Superior temporal gyrus (tissue), 1 donor: ENCODE measurements around the gene NECTIN3.

Source experiments
- DNase-seq: peaks from one replicate; pipeline ENCODE4 v3.0.0-alpha.2; 2016; ENCODE audit errors: extremely low spot score

NECTIN3 gene

DNA sequence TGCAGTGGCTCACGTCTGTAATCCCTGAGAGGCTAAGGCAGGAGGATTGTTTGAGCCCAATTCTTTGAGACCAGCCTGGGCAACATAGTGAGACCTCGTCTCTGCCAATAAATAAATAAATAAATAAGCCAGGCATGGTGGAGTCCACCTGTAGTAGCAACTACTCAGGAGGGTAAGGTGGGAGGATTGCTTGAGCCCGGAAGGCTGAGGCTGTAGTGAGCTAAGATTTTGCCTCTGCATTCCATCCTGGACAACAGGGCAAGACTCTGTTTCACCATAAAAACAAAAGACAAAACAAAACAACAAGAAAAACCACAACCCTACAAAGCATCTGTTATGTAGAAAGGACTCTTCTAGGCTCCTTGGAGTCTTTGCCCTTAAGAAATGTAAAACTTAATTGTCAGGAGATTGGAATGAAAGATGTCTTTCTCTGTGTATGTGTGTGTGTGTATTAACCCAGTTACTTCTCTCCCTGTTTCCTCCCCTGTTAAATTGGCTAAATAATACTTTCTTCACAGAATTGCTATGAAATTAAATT, 9.5 kb downstream of the NECTIN3 start:
- DNase-seq: no peak

DNA sequence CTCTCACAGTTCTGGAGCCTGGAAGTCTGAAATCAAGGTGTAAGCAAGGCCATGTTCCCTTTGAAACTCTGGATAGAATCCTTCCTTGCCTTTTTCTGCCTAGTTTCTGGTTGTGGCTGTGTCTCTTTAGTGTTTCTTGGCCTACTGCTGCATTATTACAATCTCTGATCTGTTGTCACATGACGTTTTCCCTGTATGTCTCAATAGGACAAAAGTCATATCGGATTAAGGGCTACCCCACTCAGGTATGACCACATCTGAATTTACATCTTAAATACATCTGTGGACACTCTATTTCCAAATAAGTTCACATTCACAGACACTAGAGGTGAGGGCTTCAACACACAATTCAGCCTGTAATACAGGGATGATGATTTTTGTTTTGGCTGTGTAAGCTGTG, 13.3 kb downstream of the NECTIN3 start:
- no peak for DNase-seq

DNA sequence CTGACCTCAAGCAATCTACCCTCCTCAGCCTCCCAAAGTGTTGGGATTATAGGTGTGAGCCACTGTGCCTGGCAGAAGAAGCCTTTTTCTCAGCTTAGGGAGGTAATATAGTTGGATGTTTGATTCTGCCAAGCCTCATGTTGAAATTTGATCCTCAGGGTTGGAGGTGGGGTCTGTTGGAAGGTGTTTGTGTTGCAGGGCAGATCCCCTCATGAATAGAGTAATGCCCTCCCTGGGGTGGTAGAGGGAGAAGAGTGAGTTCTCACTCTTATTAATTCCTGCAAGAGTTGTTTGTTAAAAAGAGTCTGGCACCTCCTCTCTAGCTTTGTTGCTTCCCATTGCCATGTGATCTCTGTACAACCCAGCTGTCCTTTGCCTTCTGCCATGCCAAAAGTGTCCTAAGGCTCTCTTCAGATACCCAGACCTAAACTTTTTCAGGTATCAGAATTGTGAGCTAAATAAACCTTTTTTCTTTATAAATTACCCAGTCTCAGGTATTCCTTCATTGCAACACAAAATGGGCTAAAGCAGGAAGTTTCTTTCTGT, 16.4 kb downstream of the NECTIN3 start:
- no peak for DNase-seq

DNA sequence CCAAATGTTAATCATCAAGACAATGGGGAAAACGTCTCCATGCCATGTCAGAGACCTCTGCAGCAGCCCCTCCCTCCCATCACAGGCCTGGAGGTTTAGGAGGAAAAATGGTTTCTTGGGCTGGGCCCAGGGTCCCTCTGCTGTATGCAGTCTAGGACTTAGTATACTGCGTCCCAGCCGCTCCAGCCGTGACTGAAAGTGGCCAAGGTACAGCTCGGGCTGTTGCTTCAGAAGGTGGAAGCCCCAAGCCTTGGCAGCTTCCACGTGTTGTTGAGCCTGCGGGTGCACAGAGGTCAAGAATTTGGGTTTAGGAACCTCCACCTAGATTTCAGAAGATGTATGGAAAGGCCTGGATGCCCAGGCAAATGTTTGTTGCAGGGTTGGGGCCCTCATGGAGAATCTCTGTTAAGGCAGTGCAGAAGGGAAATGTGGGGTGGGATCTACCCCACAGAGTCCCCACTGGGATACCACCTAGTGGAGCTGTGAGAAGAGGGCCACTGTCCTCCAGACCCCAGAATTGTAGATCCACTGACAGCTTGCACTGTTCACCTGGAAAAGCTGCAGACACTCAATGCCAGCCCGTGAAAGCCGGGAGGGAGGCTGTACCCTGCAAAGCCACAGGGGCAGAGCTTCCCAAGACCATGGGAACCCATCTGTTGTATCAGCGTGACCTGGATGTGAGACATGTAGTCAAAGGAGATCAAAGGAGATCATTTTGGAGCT, 25.0 kb downstream of the NECTIN3 start:
- DNase-seq: no peak

DNA sequence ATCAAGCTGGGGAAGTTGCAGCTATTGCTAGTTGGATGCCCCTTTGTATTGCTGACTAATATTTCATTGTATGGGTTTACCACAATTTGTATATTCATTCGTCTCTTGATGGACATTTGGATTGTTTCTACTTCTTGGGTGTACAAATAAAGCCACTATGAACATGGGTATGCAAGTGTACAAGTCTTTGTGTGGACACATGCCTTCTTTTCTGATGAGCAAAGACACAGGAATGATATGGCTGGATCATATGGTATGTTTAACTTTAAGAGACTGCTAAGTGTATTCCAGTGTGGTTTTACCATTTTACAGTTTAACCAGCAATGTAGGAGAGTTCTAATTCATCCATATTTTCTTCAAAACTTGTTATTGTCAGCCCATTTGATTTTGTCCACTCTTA, 32.2 kb downstream of the NECTIN3 start:
- no peak for DNase-seq

DNA sequence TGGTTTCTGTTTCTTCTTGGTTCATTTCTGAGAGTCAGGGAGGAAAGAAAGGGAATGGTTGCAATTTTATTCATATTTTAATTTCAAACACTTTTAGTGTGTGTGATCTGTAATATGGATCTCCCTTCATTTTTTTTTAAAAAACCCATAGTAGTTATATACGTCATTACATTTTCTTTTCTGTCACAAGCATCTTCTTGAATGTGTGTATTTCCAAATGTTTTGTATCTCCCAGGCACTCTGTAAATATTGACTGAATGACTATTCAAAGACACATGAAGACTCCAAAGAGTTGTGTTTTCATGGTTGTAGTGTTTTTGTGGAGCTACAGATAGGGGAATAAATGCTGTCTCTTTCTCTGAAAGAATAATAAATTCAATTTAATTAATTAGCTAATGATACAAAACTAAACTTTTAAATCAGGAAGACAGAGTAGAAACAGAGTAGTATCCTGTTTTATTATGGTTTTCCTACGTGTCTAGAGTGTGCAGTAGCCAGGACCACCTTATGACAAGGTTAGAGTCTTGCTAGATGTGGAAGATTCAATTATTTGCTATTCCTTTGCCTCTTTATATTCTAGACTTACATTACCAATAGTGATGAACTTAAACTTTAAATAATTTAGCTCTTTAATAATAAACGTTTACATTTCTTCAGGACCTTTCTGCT, 35.5 kb downstream of the NECTIN3 start:
- no peak for DNase-seq

DNA sequence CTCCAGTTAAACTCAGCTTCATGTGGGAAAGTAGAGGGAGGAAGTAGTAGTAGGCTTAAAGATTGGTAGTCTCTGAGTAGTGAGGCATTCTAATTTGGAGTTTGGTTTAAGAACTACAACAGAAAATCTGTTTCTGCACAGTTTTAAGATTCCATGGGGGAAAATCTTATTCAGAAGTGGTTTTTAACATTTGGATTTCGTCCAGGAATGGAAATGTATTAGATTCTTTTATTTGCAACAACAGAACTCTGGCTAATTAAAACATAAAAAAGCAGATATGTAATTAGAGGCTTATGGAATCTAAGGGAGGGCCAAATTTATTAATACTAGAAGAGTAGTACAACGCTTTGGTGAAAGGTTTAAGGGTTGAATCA, 36.0 kb downstream of the NECTIN3 start:
- DNase-seq: no peak

DNA sequence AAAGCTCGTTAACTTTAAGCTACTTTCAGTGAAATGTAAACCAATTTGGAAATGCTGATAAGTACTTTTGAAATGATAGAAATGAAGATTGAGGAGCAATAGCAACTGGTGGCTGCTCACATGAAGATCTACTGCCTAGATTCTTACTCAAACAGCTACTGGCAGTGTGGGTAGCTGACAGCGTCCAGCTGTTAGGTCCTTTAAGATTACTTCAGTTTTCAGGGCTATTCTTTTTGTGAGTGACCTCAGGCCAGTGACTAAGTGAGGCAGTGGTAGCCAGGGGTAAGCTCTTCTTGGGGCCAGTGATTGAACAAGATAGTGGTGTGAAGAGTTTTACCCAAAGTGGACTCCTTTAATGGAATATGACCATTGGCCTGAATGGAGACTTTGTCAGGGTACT, 41.3 kb downstream of the NECTIN3 start:
- DNase-seq: no peak

DNA sequence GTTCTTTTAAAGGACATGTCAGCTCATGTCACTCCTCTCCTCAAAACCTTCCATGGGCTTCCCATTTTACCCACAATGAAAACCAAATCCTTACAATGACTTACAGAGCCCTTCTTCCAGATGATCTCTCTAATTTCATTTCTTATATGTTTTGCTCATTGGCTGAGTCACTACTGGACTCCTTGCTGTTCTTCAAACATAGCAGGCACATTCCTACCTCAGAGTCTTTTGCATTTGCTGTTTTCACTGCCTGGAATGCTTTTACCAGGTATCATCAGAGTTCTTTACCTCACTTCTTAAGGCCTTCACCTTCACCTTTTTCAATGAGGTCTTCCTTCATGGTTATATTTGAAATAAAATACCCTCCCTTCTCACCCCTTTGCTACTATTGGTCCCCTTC, 57.3 kb downstream of the NECTIN3 start:
- DNase-seq: no peak

DNA sequence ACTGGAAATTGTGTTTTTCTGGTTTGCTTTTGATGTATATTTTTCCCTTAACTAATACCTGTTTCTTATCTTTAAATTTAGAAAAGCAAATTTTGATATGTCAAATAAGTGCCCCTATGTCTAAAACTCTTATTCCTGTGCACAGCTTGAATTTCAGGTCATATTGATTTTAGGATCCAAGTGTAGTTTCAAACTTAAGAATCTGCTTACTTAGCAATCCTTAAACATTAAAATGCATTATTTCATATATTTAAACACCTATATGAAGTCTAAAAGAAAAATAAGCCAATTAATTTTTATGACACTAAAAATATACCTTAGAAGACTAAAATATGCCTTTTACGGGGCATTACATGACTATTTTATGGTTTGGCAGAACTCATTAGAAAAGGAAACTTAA, 59.2 kb downstream of the NECTIN3 start:
- DNase-seq: no peak

DNA sequence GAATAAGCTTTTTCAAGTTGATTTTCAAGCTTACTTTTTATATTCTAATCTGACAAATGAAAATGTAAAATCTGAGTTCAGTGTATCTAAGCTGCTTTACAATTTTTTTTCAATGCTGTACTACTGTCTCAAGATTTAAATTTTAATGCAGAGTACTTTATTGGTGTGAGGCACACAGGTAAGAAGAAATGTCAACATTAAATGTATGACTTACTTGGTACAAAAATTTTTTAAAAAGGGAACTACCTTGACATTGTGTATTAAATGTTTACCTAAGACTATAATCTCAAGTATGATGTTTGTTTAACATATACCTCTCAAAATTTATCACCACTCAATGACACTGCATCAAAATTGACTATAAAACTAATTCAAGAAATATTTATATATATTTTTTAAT, 62.7 kb downstream of the NECTIN3 start:
- DNase-seq: no peak

DNA sequence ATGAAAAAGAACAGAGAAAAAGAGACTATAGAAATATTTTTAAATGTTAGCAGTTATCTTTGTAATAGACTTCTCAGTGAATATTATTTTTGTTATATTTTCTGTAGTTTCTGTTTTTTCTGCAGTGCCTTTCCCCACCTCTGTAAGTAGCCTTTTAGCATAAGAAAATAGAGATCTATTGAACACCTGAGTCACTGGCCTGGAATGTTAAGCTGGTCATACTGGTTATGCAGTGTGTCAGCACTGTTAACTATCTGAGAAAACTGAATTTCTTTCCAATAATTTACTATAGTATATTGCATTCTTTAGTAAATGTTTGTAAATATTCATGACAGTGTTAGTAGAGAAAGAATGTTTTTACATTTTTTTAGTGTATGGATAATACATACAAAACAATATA, 79.8 kb downstream of the NECTIN3 start:
- no peak for DNase-seq

DNA sequence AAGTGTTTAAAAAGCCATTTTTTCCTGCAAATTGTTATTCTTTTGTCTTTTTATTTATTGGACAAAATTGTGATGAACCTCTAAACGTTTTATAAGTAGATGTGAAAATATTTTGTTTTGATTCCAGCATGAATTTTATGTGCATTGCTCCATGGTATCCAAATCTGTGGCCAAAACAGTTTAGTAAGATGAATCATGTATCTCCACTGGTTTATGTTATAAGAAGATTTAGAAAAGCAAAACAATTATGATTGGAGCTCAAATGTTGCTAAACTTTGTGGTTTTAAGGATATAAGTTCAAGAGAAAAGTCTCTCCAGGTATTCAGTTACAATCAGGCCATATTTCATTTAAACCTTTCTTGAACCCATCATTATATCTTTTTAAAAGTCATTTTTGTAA, 80.9 kb downstream of the NECTIN3 start:
- DNase-seq: no peak

DNA sequence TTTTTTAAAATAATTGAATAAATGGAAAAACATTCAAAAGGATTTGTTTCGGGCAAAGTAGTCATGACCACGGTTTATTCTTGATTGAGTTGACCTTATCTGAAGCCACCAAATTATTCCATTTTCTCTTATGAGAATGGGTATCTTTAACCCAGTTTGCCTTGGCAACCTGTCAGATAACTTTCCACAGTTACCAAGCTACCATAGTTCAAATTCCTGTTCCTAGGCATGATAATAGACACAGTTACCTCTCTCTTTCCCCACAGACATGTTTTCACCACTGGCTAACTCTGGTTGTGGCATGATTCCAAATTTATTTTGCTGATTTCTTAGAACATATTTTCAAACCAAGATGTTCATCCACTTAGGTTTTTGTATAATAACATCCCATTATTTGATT, 84.9 kb downstream of the NECTIN3 start:
- DNase-seq: no peak

DNA sequence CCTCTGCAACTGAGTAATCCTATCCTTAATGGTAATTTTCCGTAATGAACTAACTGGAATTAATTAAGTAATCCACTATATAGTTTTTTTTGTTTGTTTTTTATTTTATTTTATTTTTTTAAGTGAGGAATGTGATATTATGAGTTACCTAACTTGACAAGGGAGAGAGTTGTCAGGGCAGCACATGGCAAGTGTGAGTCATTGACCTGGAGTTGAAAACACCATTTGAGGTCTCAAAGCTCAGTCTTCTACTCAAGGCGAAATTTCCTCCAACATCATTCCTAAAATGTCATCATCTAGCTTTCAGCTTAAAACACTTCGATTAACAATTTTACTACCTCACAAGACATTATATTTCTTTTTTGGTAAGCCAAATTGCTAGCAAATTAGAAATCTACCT, 87.8 kb downstream of the NECTIN3 start:
- no peak for DNase-seq

DNA sequence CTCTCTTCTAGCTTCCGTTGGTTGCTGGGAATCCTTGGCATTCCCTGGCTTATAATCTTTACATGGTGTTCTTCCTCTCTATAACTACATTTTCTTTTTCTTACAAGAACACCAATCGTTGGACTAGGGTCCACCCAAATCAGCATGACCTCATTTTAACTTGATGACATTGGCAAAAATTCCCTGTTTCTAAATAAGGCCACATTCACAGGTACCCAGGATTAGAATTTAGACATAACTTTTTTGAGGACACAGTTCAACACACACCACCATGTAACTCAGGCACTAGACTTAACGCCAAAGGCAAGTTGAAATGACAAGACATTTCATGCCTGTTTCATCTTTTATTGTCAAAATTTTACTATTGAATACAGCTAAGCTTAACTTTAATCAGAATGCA, 93.0 kb downstream of the NECTIN3 start:
- DNase-seq: no peak

DNA sequence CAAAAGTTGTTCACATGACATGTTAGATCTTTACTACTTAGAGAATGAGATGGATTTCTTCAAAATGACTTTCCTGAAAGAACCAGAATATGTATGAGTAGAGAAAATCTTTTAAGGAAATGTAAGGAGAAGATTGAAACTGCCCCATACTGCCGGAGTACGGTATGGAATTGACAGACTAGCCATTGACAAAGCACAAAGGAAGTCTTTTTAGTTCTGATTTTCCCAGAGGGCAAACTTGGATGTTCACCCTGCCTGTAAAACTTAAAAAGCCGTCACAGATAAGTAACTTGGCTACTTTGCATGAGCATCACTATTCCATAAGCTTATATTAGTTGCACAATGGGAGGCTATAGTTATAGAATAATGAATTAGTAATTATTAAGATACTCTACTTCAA, 93.8 kb downstream of the NECTIN3 start:
- DNase-seq: no peak

DNA sequence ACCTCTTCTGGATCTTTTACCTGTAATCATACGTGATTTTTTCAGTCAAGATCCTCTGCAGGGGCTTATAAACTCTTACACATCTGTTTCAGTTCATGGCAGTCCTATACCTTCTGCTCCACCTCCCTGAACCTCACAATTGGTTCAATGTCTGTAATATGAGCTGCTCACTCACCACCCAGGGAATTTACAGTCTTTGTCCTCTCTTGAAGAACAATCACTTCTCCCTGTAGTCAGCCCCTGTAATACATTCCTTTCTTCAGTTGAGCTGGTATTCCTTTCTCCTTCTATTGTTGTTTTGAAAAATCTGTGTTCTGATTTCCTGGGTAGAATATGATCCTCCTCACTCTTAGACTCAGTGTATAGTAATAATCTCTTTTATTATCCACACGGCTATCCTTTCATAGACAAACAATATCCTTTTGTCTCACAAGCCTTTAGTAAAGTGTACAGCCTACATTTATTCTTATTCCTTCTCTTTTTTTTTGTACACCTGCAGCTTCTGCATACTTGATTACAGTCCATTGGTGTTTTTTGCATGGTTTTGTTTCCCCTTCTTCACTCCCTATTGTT, 101.8 kb downstream of the NECTIN3 start:
- no peak for DNase-seq

DNA sequence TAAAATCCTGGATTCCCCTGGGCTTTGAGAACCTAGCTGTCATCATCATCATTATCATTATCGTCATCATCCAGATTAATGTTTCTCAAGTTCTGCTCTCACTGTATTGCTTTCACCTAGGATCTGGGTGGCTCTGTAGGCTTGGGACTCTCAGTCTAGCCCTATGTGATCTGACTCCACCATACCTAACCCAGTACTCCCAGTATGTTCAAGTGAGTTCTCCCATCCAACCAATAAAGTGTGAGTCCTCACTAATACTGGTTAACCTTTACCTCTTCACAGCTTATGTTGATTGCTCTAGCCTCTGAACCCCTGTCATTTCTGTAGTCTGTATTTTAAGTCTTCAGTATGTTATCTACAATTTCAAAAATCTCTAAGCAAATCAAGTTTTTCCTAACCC, 102.3 kb downstream of the NECTIN3 start:
- no peak for DNase-seq

DNA sequence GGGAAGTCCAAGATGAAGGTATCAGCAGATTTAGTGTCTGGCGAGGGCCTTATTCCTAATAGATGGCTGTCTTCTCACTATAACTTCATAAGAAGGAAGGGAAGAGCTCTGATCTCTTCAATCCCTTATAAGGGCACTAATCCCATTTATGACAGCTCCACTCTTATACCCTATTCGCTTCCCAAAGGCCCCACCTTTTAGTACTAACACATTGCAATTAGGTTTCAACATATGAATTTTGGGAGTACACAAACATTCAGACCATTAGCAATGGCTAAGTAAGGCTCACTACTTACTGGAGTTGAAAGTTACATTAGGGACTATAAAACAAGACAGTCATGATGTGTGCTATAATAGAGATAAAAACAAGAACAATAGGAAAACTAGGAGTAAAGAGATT, 118.9 kb downstream of the NECTIN3 start:
- no peak for DNase-seq

DNA sequence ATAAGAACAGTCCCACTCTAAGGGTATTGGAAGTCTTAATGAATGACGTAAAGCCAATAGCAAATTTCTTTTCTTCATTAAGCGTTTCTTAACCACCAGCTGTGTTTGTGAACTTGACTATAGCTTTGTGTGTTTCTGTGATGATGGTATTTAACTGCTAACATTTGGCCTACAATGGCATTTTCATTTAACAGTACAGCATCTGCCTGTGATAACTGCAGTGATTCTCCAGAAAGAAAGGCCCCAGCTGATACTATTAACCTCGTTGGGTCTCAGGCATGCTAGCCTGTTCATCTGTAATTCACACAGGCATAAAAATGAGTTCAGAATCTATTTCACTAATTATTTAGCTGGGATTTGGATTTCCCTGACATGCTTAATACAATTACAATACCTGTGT, 121.9 kb downstream of the NECTIN3 start:
- DNase-seq: no peak

DNA sequence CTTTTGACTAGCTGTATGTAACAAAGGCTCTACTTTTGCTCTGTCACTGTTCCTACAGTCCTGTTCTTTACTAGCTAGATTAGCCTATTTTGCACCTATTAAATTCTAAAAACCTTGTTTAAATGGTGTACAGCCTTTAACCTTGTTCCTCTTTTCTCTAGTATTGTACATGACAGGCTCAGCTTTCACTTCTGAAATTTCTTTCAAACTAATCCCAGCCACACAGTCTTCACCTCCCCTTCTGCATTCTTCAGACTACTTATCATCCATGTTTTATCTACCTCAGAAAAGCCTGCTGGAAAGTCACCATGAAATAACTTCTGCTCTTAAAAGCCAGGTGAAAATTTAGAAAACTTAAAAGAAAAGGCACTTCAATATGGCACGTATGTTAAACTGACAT, 122.4 kb downstream of the NECTIN3 start:
- DNase-seq: no peak

DNA sequence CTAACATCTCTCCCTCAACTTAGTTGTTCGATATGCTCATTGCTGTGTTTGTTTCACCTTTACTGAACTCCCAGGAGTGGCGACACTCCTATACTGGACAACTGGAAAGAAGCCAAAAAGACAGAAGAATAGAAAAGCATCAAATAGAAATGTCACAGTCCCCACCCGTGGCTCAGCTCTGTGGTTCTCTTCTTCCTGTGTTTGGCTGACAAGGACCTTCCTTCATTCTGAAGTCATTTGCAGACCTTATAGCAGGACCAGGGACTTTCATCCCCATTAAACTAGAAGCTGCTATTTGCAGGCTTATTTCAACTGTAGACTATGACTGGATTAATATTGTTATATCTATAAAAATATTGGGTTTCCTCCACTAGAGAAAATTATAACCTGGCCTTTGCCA, 125.9 kb downstream of the NECTIN3 start:
- no peak for DNase-seq
